Activated naive CD8-positive, alpha-beta T cell treated with anti-CD3 and anti-CD28 coated beads, Interleukin-2, amount 50 U/mL, for 24 hours (primary cell): Measurements from ENCODE around the gene SP140L.
"Not testable (repeated sequence)": the region's sequence is repeated elsewhere in the genome, so short reads cannot be mapped to it uniquely, and the experiment has no call there.

Experiments used
- ATAC-seq: fragments of 150-1000 bp; cut with Tn5 transposase; one replicate; pipeline ENCODE4 v1.10.0; 2021
- DNase-seq: peaks from one replicate; pipeline ENCODE4 v3.0.0; 2021
- H3K27ac Mint-ChIP-seq: one replicate; pipeline ENCODE4 v1.8.0; 2021; ENCODE audit warnings: mild to moderate bottlenecking, mixed read lengths
- H3K27me3 Mint-ChIP-seq: one replicate; pipeline ENCODE4 v1.8.0; 2021; ENCODE audit warnings: mixed read lengths
- H3K36me3 Mint-ChIP-seq: one replicate; pipeline ENCODE4 v1.8.0; 2021; ENCODE audit warnings: low read depth, mixed read lengths
- H3K4me1 Mint-ChIP-seq: one replicate; pipeline ENCODE4 v1.8.0; 2021; ENCODE audit warnings: mixed read lengths
- H3K4me3 Mint-ChIP-seq: one replicate; pipeline ENCODE4 v1.8.0; 2021; ENCODE audit warnings: mild to moderate bottlenecking, moderate library complexity, mixed read lengths
- H3K9me3 Mint-ChIP-seq: one replicate; pipeline ENCODE4 v1.8.0; 2021; ENCODE audit warnings: mixed read lengths

Gene SP140L

GRCh38 chr2:230383453-230383852, 56.5 kb downstream of the SP140L start:
- peaks cover 53% of the 10 kb centered on the region for H3K36me3 Mint-ChIP-seq
- no peak overlapping the region for H3K27ac Mint-ChIP-seq

DNA sequence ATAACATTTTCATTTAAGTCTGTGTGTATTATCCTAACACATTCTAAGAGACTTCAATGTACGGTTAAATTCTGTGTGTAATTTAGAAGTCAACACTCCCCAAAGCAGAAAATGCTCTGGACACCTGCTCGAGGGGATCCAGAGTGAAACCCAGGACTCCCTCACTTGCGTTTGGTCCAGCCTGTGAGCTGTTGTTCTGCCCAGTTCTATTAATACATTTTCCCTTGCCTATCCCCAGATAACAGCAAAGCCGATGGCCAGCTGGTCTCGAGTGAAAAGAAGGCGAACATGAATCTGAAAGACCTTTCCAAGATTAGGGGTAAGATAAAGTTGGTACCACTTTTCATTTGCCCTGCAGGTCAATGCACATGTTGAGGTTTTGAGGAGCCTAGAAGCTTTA, 58.0 kb downstream of the SP140L start:
- Mint-ChIP-seq H3K36me3 (peaks cover 60% of the 10 kb centered on the region), H3K4me1 (no peaks in the 10 kb centered on the region), H3K27me3 (no peaks in the 10 kb centered on the region), H3K9me3 (no peaks in the 10 kb centered on the region), H3K4me3 (no peak overlapping the region), H3K27ac (no peak overlapping the region)
- no peak for ATAC-seq
- no peak for DNase-seq

More at GRCh38 chr2:230383453-230383852, 56.5 kb downstream of the SP140L start:
- Mint-ChIP-seq H3K9me3 (no peaks in the 10 kb centered on the region), H3K4me3 (no peak overlapping the region), H3K4me1 (peaks cover 4% of the 10 kb centered on the region), H3K27me3 (no peaks in the 10 kb centered on the region)
- ATAC-seq (no peak), DNase-seq (no peak)

GRCh38 chr2:230394301-230394700, 67.3 kb downstream of the SP140L start:
- Mint-ChIP-seq H3K36me3 (peaks cover 81% of the 10 kb centered on the region), H3K27ac (no peak overlapping the region)

DNA sequence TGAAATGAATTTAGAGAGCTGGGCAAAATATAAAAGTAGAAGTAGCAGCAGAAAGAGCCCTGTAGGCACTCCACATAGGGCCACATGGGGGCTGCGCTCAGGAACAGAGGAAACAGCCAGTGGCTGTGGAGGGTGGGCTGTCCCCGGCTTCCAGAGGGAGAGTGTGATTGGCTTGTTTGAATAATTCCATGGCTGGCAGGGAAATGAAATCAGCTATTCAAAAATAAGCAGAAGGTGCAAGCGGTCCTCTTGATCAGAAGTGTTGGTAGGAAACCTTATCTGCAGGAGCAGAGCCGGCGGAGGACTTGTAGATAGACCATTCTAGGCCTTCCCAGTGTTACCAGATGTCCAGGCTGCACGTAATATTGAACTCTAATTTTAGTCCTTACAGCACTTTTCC, 71.7 kb downstream of the SP140L start:
- not testable (repeated sequence) for H3K9me3 Mint-ChIP-seq, DNase-seq, ATAC-seq, H3K27me3 Mint-ChIP-seq, H3K27ac Mint-ChIP-seq, H3K4me1 Mint-ChIP-seq, H3K4me3 Mint-ChIP-seq
- H3K36me3 Mint-ChIP-seq: peaks cover 63% of the 10 kb centered on the region

More at GRCh38 chr2:230394301-230394700, 67.3 kb downstream of the SP140L start:
- H3K4me1 Mint-ChIP-seq: no peaks in the 10 kb centered on the region
- no peaks in the 10 kb centered on the region for H3K27me3 Mint-ChIP-seq
- no peak for DNase-seq
- ATAC-seq: no peak
- H3K9me3 Mint-ChIP-seq: no peaks in the 10 kb centered on the region
- H3K4me3 Mint-ChIP-seq: no peak overlapping the region

DNA sequence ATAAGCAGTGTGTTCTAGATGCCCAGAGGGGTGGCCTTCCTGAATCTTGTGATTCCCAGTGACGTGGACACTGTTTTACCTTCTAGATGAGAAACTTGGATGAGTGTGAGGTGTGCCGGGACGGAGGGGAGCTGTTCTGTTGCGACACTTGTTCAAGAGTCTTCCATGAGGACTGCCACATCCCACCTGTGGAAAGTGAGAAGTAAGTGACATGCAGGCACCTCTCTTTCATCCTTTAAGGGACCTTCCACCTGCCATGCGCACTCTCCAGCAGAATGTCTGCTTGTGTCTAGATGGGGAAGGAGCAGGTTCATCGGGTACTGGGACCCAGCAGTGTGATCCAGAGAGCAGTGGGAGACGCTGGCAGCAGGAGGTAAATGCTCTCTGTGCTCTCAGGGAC, 73.0 kb downstream of the SP140L start:
- Mint-ChIP-seq H3K9me3 (no peaks in the 10 kb centered on the region), H3K27me3 (no peaks in the 10 kb centered on the region), H3K4me1 (no peaks in the 10 kb centered on the region), H3K36me3 (peaks cover 61% of the 10 kb centered on the region), H3K4me3 (no peak overlapping the region), H3K27ac (peak overlapping the region; percentile 8)
- ATAC-seq: no peak
- no peak for DNase-seq

- no peaks in the 10 kb centered on the region for H3K27me3 Mint-ChIP-seq
- H3K4me3 Mint-ChIP-seq: no peak overlapping the region
- H3K36me3 Mint-ChIP-seq: peaks cover 60% of the 10 kb centered on the region
- peak overlapping the region; percentile 8 for H3K27ac Mint-ChIP-seq
- H3K4me1 Mint-ChIP-seq: no peaks in the 10 kb centered on the region
- no peaks in the 10 kb centered on the region for H3K9me3 Mint-ChIP-seq
- DNase-seq (no peak), ATAC-seq (no peak)
Measured at GRCh38 chr2:230400454-230400853, 73.5 kb downstream of the SP140L start.

GRCh38 chr2:230401026-230401425, 74.0 kb downstream of the SP140L start:
- not testable (repeated sequence) for H3K27me3 Mint-ChIP-seq, H3K9me3 Mint-ChIP-seq, ATAC-seq, H3K27ac Mint-ChIP-seq, DNase-seq, H3K4me1 Mint-ChIP-seq, H3K4me3 Mint-ChIP-seq
- peaks cover 60% of the 10 kb centered on the region for H3K36me3 Mint-ChIP-seq

GRCh38 chr2:230403746-230404145, 76.8 kb downstream of the SP140L start:
- peaks cover 8% of the 10 kb centered on the region for H3K4me1 Mint-ChIP-seq
- no peak for DNase-seq
- ATAC-seq: no peak
- no peaks in the 10 kb centered on the region for H3K27me3 Mint-ChIP-seq
- no peak overlapping the region for H3K27ac Mint-ChIP-seq
- H3K4me3 Mint-ChIP-seq: no peak overlapping the region
- peaks cover 49% of the 10 kb centered on the region for H3K36me3 Mint-ChIP-seq
- H3K9me3 Mint-ChIP-seq: no peaks in the 10 kb centered on the region

DNA sequence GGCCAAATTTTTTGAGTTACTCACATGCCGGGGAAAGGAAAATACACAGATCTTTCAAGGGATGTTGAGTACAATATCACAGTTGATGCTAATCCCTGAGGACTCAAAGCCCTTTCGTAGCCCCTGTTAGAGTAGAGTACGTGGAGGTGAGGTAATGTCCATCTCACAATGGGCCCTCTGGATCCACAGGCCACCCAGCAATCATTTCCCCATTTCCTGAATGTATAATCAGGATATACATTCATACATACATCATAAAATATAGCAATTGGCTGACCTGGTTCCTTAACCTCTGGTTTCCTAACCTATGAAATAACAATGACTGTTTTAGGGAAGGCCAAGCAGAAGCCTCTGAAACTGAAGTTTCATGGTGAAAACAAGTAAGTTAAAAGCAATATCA, 78.8 kb downstream of the SP140L start:
- DNase-seq (no peak), ATAC-seq (no peak)
- Mint-ChIP-seq H3K9me3 (no peaks in the 10 kb centered on the region), H3K27ac (no peak overlapping the region), H3K4me1 (peaks cover 27% of the 10 kb centered on the region), H3K36me3 (peaks cover 42% of the 10 kb centered on the region), H3K27me3 (no peaks in the 10 kb centered on the region), H3K4me3 (no peak overlapping the region)

- ATAC-seq (no peak), DNase-seq (no peak)
- peaks cover 47% of the 10 kb centered on the region for H3K4me1 Mint-ChIP-seq
- no peak overlapping the region for H3K4me3 Mint-ChIP-seq
- H3K27me3 Mint-ChIP-seq: no peaks in the 10 kb centered on the region
- no peaks in the 10 kb centered on the region for H3K9me3 Mint-ChIP-seq
- peaks cover 31% of the 10 kb centered on the region for H3K36me3 Mint-ChIP-seq
- no peak overlapping the region for H3K27ac Mint-ChIP-seq
Measured at GRCh38 chr2:230408244-230408842, 81.3 kb downstream of the SP140L start.

GRCh38 chr2:230409316-230409715, 82.3 kb downstream of the SP140L start:
- not testable (repeated sequence) for H3K27ac Mint-ChIP-seq, H3K9me3 Mint-ChIP-seq, H3K4me3 Mint-ChIP-seq, H3K27me3 Mint-ChIP-seq, ATAC-seq, DNase-seq
- Mint-ChIP-seq H3K36me3 (peaks cover 22% of the 10 kb centered on the region), H3K4me1 (peaks cover 56% of the 10 kb centered on the region)

DNA sequence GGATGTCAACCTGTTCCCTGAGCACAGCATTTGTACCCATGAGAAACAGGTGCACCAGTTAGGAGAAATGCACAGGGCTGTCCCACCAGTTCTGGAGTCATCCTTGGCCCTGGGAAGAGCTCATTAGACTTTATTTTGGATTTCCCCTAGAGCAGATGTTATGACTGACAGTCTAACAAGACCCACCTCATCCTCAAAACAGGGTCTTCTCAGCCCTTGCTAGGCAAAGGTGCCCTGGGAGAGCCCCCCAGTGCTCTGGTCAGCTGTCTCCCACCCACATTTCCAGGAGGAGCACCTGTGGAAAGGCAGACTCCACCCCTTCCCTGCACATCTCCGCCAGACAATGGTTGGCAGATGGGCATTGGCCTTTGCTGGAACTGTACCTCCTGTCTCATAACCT, 83.3 kb downstream of the SP140L start:
- Mint-ChIP-seq H3K36me3 (peaks cover 15% of the 10 kb centered on the region), H3K4me1 (peaks cover 65% of the 10 kb centered on the region), H3K4me3 (peak overlapping the region; percentile 9), H3K9me3 (no peaks in the 10 kb centered on the region), H3K27me3 (no peaks in the 10 kb centered on the region), H3K27ac (no peak overlapping the region)
- no peak for ATAC-seq
- no peak for DNase-seq

GRCh38 chr2:230410861-230411569, 84.0 kb downstream of the SP140L start:
- ATAC-seq: no peak
- H3K4me3 Mint-ChIP-seq: peak overlapping the region; percentile 88
- peak; percentile 18 for DNase-seq
- peak overlapping the region; percentile 96 for H3K27ac Mint-ChIP-seq
- peaks cover 73% of the 10 kb centered on the region for H3K4me1 Mint-ChIP-seq
- no peaks in the 10 kb centered on the region for H3K27me3 Mint-ChIP-seq
- H3K36me3 Mint-ChIP-seq: peaks cover 8% of the 10 kb centered on the region
- no peaks in the 10 kb centered on the region for H3K9me3 Mint-ChIP-seq

DNA sequence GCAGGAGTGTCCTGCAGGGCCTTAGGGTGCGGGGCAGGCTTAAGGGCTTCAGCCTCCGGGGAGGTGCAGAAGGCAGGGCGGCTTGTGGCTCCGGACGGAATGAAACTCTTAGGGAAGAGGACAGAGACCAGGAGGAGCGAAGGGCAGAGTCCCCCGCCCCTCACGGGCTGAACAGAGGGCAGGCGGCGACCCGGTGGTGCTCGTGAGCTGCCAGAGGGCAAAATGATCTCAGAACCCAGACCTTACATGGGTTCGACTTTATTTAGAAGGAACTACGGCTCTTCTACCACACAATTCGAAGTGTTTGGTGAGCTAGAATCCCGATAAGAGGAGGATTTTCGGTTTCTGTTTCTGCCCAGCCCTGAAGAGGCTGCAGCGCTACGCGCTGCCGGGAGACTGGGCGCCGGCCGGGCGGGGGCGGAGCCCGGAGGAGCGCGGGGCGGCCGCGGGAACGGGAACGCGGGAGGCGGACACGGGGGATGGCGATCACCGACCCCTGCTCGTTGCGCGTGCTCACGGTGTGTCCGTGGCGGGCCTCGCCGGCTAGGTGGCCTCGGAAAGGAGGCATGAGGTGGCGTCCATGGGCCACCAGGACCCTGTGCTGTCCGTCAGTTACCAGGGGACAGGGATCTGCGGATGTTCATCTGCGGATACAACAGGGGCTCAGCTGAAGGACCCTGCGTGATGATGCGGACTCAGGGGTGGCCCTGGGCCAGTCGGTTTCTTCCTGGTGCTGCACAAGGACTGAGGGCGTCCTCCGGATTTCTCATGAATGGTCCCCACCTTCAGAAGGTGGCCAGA, 84.8 kb downstream of the SP140L start:
- DNase-seq (peak; percentile 70), ATAC-seq (peak; percentile 70)
- H3K27ac Mint-ChIP-seq: peak overlapping the region; percentile 96
- peak overlapping the region; percentile 88 for H3K4me3 Mint-ChIP-seq
- H3K27me3 Mint-ChIP-seq: no peaks in the 10 kb centered on the region
- no peaks in the 10 kb centered on the region for H3K9me3 Mint-ChIP-seq
- peaks cover 10% of the 10 kb centered on the region for H3K36me3 Mint-ChIP-seq
- peaks cover 76% of the 10 kb centered on the region for H3K4me1 Mint-ChIP-seq

DNA sequence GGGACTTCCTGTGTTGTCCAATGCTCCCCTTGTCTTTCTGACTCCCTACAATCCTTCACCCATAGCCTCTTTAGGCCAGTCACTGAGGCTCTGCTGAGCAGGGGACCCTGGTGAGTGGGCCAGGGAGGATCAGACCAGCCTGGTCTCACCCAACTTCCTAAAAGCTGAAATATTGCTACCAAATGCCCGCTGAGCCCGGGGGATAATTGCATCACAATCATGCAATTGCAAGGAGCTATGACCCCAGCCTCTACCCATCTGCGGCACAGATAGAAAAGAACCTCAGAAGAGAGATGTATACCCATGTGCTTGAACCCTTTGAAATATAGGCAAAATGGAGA, 85.3 kb downstream of the SP140L start:
- no peak for ATAC-seq
- Mint-ChIP-seq H3K27ac (peak overlapping the region; percentile 96), H3K4me1 (peaks cover 76% of the 10 kb centered on the region), H3K4me3 (peak overlapping the region; percentile 88), H3K27me3 (no peaks in the 10 kb centered on the region), H3K36me3 (peaks cover 6% of the 10 kb centered on the region), H3K9me3 (no peaks in the 10 kb centered on the region)
- no peak for DNase-seq
